Adrenal gland (tissue), 5 donors: ENCODE measurements around the gene SUSD1.

Experiments
- CTCF ChIP-seq, 6 experiments: fragments of 450-650 bp in 4 of 6; fragments of 200-600 bp in 2 of 6; sonication (generic) in 1 of 6; IDR thresholded peaks; 1 replicate in 5 of 6; 2 replicates in 1 of 6; pipeline versions ENCODE4 v1.5.1 to v1.8.0; 2016 to 2021; ENCODE audit warnings: antibody characterized with exemption in 6 of 6, mild to moderate bottlenecking in 2 of 6, moderate library complexity in 1 of 6
- POLR2A ChIP-seq, 2 donors: fragments of 450-650 bp; IDR thresholded peaks; one replicate each; pipeline ENCODE4 v1.6.1; 2017; ENCODE audit warnings: antibody characterized with exemption in 2 of 2, mild to moderate bottlenecking in 2 of 2, moderate library complexity in 1 of 2
- donor health status: DM: no; HTN: no; CAD: no.

GRCh38 chr9:112145886-112146285, 29.2 kb downstream of the SUSD1 start:
- TF ChIP-seq CTCF (IDR thresholded peaks at IDR 0.05) (no peak), POLR2A (IDR thresholded peaks at IDR 0.05) (no peak)
